ENCODE measurements around the gene RFTN1. TPM values are rescaled to one million over a fixed set of nuclear protein-coding genes. Genes with fewer than 3 reads are reported as not detected.

RFTN1 gene
- total and polyA plus RNA-seq, 10 of the 15 experiments (the other 5 are each of a cell fraction or from before 2014, with no cell fraction given), result 20.6 to 213 (median 147) TPM

DNA sequence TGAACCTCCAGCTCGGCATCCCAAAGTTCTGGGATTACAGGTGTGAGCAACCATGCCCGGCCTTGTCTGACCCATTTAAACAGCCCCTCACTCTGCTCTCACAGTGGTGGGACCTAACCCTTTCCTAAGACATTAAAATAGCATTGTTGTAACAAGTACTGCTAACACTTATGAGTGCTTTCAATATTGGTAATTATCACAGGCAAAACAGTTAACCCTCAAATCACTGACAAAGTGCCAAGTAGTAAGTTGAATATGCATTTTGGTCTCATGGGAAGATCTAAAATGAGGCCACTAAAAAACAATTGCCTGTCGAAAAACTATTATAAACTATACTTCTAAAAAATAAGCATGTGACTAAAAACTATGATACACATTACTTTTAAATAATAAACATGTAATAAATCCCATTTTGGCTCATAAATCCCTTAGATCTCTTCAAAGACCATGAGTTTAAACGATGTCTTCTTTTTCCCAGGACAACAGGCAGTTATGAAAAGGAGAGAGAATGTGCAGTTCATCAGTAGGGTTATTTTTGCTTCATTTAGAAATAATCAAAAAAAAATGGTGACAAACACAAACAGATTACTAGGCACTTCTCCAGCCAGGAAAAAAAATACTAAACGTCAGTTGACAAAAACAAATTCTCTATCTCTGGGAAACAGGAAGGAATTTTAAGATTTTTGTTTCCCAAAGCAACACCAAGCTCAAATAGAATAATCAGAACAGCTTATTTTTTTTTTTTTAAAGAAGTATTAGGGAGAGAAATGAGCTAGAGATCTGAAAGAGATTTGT is 95.4 kb downstream of the RFTN1 start:
- in situ Hi-C loops (cut with MboI), result no loop called here
- ChIA-PET SMC1A (ENCODE audit: uncharacterized antibody, unreplicated experiment) (interaction anchor here (0.8 to 2.2 kb wide), 13 partner anchors 11 to 93 kb away, joined by 3 to 34 read pairs (median 4); no protein-coding TSS in a partner anchor), POLR2A (interaction anchor here (0.7 to 1.8 kb wide), 4 partner anchors 11 to 98 kb away, joined by 3 to 11 read pairs (median 5); no protein-coding TSS in a partner anchor), CTCF (interaction anchor here (0.6 to 1.7 kb wide), 5 partner anchors 9 to 36 kb away, joined by 3 to 7 read pairs (median 3); no protein-coding TSS in a partner anchor), RAD21 (ENCODE audit: unreplicated experiment) (interaction anchor here (0.7 to 1.9 kb wide), 11 partner anchors 10 to 94 kb away, joined by 3 to 26 read pairs (median 5); no protein-coding TSS in a partner anchor)
- Histone ChIP-seq H3K36me3 (ENCODE audit: control insufficient read depth in 2 of 2, insufficient read depth in 2 of 2, low read length in 1 of 2) (peaks cover 2 to 12% of the 10 kb centered on the region in 2 experiments), H3K27ac (ENCODE audit: control insufficient read depth, insufficient read depth) (peak overlapping the region; percentile 49), H3K4me1 (ENCODE audit: control insufficient read depth, insufficient read depth, low read length) (peaks cover 23% of the 10 kb centered on the region), H4K20me1 (ENCODE audit: control insufficient read depth, insufficient read depth) (no peaks in the 10 kb centered on the region), H3K79me2 (ENCODE audit: control insufficient read depth, insufficient read depth, low read length) (peaks cover 57% of the 10 kb centered on the region), H3K4me2 (ENCODE audit: control insufficient read depth, insufficient read depth) (0 out of 2 replicates have a peak overlapping the region, but pooled peaks have one; percentile 57), H3K9ac (ENCODE audit: control insufficient read depth, insufficient read depth, low read length) (no peak overlapping the region), H2AFZ (ENCODE audit: control insufficient read depth, low read depth, low read length) (no peak overlapping the region), H3K4me3 (no peak overlapping the region), H3K9me3 (replicated peaks; ENCODE audit: control insufficient read depth, insufficient read depth, low read length) (no peaks in the 10 kb centered on the region; the same call in 2 of the 3 replicates), H3K27me3 (replicated peaks in 1 of 2; ENCODE audit: control insufficient read depth in 2 of 2, insufficient read depth in 2 of 2, low read length in 1 of 2) (no peaks in the 10 kb centered on the region)
- WGBS (ENCODE audit: insufficient coverage, insufficient replicate concordance, low lambda C conversion rate, missing lambda C conversion rate), result 40% methylated on average over 5 of the region's 5 CpGs
- BruUV-seq (replicated peaks), result TSS peak; percentile 47
- FAIRE-seq (no peak), ATAC-seq (peak; percentile 72), DNase-seq (ENCODE audit: low read depth, low spot score) (no peak)
- intact Hi-C loops (cut with micrococcal nuclease; ENCODE audit: unreplicated experiment), result no loop called here
- TF ChIP-seq MEF2A (IDR thresholded peaks at IDR 0.05; ENCODE audit: insufficient read depth, low read depth, low read length) (0 out of 2 replicates have a peak, but pooled peaks have one; percentile 6), RAD51 (IDR thresholded peaks at IDR 0.05) (peak; percentile 48), IKZF1 (conservative IDR thresholded peaks at IDR 0.05) (0 out of 2 replicates have a peak, but pooled peaks have one; percentile 33), BMI1 (IDR thresholded peaks at IDR 0.05; ENCODE audit: borderline replicate concordance) (0 out of 2 replicates have a peak, but pooled peaks have one; percentile 37), MTA2 (IDR thresholded peaks at IDR 0.05; ENCODE audit: low read depth) (peak; percentile 88), SMAD1 (IDR thresholded peaks at IDR 0.05; ENCODE audit: low read depth, partially characterized antibody) (peak; percentile 65), FOXM1 (IDR thresholded peaks at IDR 0.05; ENCODE audit: low read depth, low read length) (peak; percentile 40; the same call in 1 of the 2 replicates), POU2F2 (IDR thresholded peaks at IDR 0.05; ENCODE audit: borderline replicate concordance, low read depth, low read length) (peak; percentile 86; the same call in 1 of the 3 replicates), NR2F1 (conservative IDR thresholded peaks at IDR 0.05) (no peak), IKZF2 (IDR thresholded peaks at IDR 0.05) (peak; percentile 22 to 65; a peak in 3 of 4 replicates), SUZ12 (IDR thresholded peaks at IDR 0.05; ENCODE audit: unreplicated experiment) (no peak), FOS (IDR thresholded peaks at IDR 0.05; ENCODE audit: borderline replicate concordance, extremely low read depth, insufficient read length) (no peak), EGR1 (IDR thresholded peaks at IDR 0.05; ENCODE audit: borderline replicate concordance in 1 of 2, low read depth in 2 of 2, low read length in 2 of 2) (no peak), FOXK2 (IDR thresholded peaks at IDR 0.05) (no peak), JUNB (IDR thresholded peaks at IDR 0.05) (peak; percentile 49), DPF2 (IDR thresholded peaks at IDR 0.05) (peak; percentile 42; the same call in 1 of the 2 replicates)
- TF ChIP-seq, protein P1, sequence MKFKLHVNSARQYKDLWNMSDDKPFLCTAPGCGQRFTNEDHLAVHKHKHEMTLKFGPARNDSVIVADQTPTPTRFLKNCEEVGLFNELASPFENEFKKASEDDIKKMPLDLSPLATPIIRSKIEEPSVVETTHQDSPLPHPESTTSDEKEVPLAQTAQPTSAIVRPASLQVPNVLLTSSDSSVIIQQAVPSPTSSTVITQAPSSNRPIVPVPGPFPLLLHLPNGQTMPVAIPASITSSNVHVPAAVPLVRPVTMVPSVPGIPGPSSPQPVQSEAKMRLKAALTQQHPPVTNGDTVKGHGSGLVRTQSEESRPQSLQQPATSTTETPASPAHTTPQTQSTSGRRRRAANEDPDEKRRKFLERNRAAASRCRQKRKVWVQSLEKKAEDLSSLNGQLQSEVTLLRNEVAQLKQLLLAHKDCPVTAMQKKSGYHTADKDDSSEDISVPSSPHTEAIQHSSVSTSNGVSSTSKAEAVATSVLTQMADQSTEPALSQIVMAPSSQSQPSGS (IDR thresholded peaks at IDR 0.05; ENCODE audit: low read length), result peak; percentile 31; the same call in 1 of the 2 replicates
- TF ChIP-seq, protein P2, sequence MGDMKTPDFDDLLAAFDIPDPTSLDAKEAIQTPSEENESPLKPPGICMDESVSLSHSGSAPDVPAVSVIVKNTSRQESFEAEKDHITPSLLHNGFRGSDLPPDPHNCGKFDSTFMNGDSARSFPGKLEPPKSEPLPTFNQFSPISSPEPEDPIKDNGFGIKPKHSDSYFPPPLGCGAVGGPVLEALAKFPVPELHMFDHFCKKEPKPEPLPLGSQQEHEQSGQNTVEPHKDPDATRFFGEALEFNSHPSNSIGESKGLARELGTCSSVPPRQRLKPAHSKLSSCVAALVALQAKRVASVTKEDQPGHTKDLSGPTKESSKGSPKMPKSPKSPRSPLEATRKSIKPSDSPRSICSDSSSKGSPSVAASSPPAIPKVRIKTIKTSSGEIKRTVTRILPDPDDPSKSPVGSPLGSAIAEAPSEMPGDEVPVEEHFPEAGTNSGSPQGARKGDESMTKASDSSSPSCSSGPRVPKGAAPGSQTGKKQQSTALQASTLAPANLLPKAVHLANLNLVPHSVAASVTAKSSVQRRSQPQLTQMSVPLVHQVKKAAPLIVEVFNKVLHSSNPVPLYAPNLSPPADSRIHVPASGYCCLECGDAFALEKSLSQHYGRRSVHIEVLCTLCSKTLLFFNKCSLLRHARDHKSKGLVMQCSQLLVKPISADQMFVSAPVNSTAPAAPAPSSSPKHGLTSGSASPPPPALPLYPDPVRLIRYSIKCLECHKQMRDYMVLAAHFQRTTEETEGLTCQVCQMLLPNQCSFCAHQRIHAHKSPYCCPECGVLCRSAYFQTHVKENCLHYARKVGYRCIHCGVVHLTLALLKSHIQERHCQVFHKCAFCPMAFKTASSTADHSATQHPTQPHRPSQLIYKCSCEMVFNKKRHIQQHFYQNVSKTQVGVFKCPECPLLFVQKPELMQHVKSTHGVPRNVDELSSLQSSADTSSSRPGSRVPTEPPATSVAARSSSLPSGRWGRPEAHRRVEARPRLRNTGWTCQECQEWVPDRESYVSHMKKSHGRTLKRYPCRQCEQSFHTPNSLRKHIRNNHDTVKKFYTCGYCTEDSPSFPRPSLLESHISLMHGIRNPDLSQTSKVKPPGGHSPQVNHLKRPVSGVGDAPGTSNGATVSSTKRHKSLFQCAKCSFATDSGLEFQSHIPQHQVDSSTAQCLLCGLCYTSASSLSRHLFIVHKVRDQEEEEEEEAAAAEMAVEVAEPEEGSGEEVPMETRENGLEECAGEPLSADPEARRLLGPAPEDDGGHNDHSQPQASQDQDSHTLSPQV (IDR thresholded peaks at IDR 0.05), result 0 out of 2 replicates have a peak, but pooled peaks have one; percentile 44
